ENCODE results near the gene GPC1. TPM values are rescaled to one million over a fixed set of nuclear protein-coding genes. Genes with fewer than 3 reads are reported as not detected.

The GPC1 gene
- total and polyA plus RNA-seq, 2 experiments from 2014 or later: 71.4 to 142 TPM

- Histone ChIP-seq H3K4me3 (peak overlapping the region; percentile 88), H3K79me2 (peaks cover 51% of the 10 kb centered on the region), H3K9me3 (ENCODE audit: low read depth) (no peaks in the 10 kb centered on the region), H3K36me3 (replicated peaks; ENCODE audit: insufficient read depth, low read depth) (no peaks in the 10 kb centered on the region), H4K20me1 (ENCODE audit: insufficient read depth, poor library complexity, severe bottlenecking) (peaks cover 40% of the 10 kb centered on the region), H3K9me2 (replicated peaks; ENCODE audit: insufficient read depth) (no peaks in the 10 kb centered on the region), H3K4me2 (peak overlapping the region; percentile 94), H3K27ac (no peak overlapping the region), H3K27me3 (no peaks in the 10 kb centered on the region), H2AFZ (no peak overlapping the region), H3K4me1 (ENCODE audit: insufficient read depth) (peaks cover 18% of the 10 kb centered on the region)
- 30% methylated on average over 36 of the region's 45 CpGs for WGBS (ENCODE audit: low lambda C conversion rate, missing lambda C conversion rate)
- TF ChIP-seq EZH2 (IDR thresholded peaks at IDR 0.05; ENCODE audit: borderline replicate concordance) (no peak), EZH2phosphoT487 (IDR thresholded peaks at IDR 0.05; ENCODE audit: low read depth, severe bottlenecking, unreplicated experiment) (no peak), CTCF (IDR thresholded peaks at IDR 0.05; ENCODE audit: poor library complexity) (no peak)
- peak; percentile 63 for DNase-seq (ENCODE audit: low spot score)
Observed at GRCh38 chr2:240436683-240437550, 1.5 kb downstream of the GPC1 start.

- peaks cover 44% of the 10 kb centered on the region for H4K20me1 ChIP-seq (ENCODE audit: insufficient read depth, poor library complexity, severe bottlenecking)
- H3K36me3 ChIP-seq (replicated peaks; ENCODE audit: insufficient read depth, low read depth): no peaks in the 10 kb centered on the region
- H3K79me2 ChIP-seq: peaks cover 57% of the 10 kb centered on the region
- H3K27me3 ChIP-seq: no peaks in the 10 kb centered on the region
- H3K9me2 ChIP-seq (replicated peaks; ENCODE audit: insufficient read depth): no peaks in the 10 kb centered on the region
- no peak overlapping the region for H2AFZ ChIP-seq
- no peak overlapping the region for H3K27ac ChIP-seq
- WGBS (ENCODE audit: low lambda C conversion rate, missing lambda C conversion rate): 94% methylated on average over 2 of the region's 2 CpGs
- DNase-seq (ENCODE audit: low spot score): no peak
- no peaks in the 10 kb centered on the region for H3K9me3 ChIP-seq (ENCODE audit: low read depth)
- H3K4me1 ChIP-seq (ENCODE audit: insufficient read depth): peaks cover 18% of the 10 kb centered on the region
- peak overlapping the region; percentile 94 for H3K4me2 ChIP-seq
- no peak for TF ChIP-seq EZH2 (IDR thresholded peaks at IDR 0.05; ENCODE audit: borderline replicate concordance)
- no peak for TF ChIP-seq CTCF (IDR thresholded peaks at IDR 0.05; ENCODE audit: poor library complexity)
- TF ChIP-seq EZH2phosphoT487 (IDR thresholded peaks at IDR 0.05; ENCODE audit: low read depth, severe bottlenecking, unreplicated experiment): no peak
- H3K4me3 ChIP-seq: no peak overlapping the region
Observed at GRCh38 chr2:240437551-240437860, 2.0 kb downstream of the GPC1 start.

GRCh38 chr2:240437861-240438809 is 2.7 kb downstream of the GPC1 start:
- H3K36me3 ChIP-seq (replicated peaks; ENCODE audit: insufficient read depth, low read depth): no peaks in the 10 kb centered on the region
- H3K79me2 ChIP-seq: peaks cover 58% of the 10 kb centered on the region
- no peaks in the 10 kb centered on the region for H3K27me3 ChIP-seq
- DNase-seq (ENCODE audit: low spot score): peak; percentile 84
- H3K4me2 ChIP-seq: peak overlapping the region; percentile 94
- H3K27ac ChIP-seq: no peak overlapping the region
- 34% methylated on average over 24 of the region's 24 CpGs for WGBS (ENCODE audit: low lambda C conversion rate, missing lambda C conversion rate)
- H3K4me3 ChIP-seq: no peak overlapping the region
- H3K9me3 ChIP-seq (ENCODE audit: low read depth): no peaks in the 10 kb centered on the region
- peaks cover 51% of the 10 kb centered on the region for H4K20me1 ChIP-seq (ENCODE audit: insufficient read depth, poor library complexity, severe bottlenecking)
- no peaks in the 10 kb centered on the region for H3K9me2 ChIP-seq (replicated peaks; ENCODE audit: insufficient read depth)
- peaks cover 18% of the 10 kb centered on the region for H3K4me1 ChIP-seq (ENCODE audit: insufficient read depth)
- no peak overlapping the region for H2AFZ ChIP-seq
- TF ChIP-seq EZH2phosphoT487 (IDR thresholded peaks at IDR 0.05; ENCODE audit: low read depth, severe bottlenecking, unreplicated experiment): no peak
- TF ChIP-seq CTCF (IDR thresholded peaks at IDR 0.05; ENCODE audit: poor library complexity): peak; percentile 92
